NCI-H524 (cell line): ENCODE results near the gene SRGAP2C.
A peak's percentile ranks its signal among the peaks of the same experiment; 100 is the strongest.
"Not testable (repeated sequence)": the region's sequence is repeated elsewhere in the genome, so short reads cannot be mapped to it uniquely, and the experiment has no call there.

ENCODE experiments used
- DNase-seq, 2 experiments: peaks; one replicate each; lab custom pipeline; 2025; lab: John Stamatoyannopoulos, UW

Gene SRGAP2C

DNA sequence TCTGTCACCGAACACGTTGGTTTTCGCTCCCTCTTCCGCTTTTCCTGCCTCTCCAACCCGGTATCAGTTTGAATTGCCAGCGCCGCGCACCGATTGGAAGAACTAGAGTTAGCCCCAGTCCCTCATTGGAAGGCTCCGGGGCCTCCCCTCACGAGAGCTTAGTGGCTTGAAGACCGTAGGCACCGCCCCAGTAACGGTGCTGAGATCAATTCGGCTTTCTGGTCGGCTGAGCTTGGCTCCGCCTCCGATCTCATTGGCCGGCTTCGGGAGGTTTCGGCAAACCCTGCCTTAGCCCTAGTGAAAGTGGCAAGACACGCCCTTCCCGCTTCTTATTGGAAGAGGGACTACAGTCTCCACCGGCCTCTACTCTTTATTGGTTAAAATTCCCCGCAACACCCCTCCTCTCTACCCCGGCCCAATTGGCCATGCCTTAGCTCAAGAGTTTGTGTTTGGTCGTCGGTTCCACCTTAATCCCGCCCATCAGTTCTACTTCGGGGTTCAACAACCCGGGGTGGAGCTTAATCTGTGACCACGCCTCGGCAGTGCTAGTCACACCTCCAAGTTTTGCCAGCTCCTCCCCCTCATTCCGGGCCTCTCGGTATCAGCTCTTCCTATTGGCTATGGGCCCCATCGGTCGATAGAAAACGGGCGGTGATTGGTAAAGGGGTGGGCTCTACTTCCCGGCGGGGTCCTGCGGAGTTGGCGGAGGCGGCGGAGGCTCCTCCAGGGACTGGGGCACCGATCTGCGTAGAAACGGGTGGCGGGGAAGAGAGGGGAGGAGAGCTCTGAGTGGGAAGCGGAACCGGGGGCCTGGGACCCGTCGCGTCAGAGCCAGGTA lies at the start of gene SRGAP2C, which contains the start of gene FAM72B:
Gene SRGAP2C (plus strand): TSS at position 686 of the 838 bp plus-strand sequence. CDS start 2,472 bp downstream, outside the sequence.
Gene FAM72B (minus strand): TSS at position 51 of the 838 bp plus-strand sequence. CDS start 851 bp downstream, outside the sequence.
- DNase-seq, result peak; percentile 96 to 98

DNA sequence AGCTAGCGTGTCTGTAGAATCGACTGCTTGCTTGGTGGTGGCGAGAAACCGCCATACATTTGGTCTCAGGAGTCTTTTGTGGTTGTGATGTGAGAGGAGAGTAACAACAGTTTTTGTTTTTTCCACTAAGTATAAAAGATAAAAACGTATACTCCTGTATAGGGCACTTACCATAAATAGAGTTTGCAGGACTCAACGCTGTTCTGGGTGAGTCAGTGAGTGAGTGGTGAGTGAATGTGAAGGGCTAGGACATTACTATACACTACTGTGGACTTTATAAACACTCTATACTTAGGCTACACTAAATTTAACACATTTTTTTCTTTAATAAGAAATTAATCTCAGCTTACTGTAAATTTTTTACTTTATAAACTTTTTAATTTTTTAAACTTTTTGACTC lies 44.4 kb upstream of the SRGAP2C start:
- not testable (repeated sequence) for DNase-seq

DNA sequence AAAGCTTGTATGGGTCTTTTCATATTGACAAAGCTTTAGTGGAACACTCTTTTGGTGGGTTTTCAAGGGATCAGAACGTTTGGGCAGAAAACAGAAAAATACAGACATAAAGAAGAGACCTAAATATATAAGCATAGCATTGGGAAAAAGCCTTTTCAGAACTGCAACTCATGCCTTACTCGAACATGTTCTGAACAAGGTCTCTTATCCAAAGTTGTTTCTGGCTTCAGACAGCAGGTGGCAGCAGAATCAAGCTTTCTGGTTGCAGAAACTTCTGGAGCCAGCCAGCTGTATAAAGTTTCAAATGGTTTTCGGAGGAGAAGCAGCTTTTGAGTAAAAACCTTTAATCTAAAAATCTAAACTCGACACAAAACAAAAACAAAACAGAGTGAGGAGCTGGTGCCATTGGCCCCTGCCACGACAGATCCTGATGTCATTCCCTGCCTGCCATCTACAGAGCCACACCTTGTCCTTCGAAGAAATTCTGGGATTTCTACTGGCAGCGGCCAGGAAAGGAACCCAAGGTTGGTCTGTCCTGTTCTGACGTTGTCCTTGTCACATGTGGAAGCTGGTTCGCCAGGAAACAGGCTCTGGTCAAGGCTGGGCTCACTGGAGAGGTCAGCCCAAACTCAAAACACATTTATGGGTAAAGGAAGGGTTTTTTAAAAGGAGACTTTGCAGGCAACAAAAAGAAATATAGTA lies 36.1 kb upstream of the SRGAP2C start:
- DNase-seq, result not testable (repeated sequence)

DNA sequence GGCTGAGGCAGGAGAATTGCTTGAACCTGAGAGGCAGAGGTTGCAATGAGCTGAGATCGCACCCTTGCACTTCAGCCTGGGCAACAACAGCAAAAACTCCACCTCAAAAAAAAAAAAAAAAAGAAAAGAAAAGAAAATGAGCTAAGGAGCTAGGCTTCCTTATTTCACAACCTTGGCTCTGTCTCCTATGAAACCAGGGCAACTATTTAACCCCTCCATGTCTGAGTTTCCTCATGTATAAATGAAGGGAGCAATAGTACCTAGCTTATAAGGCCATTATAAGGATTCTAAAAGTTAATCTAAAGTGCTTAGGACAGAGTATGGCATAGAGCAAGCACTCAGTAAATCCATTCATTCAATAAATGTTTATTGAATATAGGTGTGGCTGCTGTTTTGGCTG lies 33.5 kb upstream of the SRGAP2C start:
- not testable (repeated sequence) for DNase-seq

DNA sequence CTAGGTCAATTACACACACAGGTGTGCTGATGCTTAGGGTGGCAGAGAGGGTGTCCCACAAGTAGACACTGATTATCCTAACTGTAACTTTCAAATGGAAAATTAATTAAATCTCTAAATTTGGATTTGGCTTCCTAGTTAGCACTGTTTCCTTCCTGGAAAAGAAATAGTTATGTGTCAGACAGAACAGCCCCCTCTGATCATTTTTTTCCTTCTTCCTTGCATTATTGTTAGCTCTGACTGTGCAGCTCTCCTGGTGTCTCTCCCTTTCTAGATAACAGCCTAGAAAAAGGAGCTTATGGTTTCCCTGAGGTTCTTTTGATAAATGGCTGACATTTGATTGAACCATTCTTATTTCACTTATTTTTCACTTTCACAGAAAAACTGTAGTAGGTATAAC lies 32.0 kb upstream of the SRGAP2C start:
- DNase-seq, result not testable (repeated sequence)

GRCh38 chr1:121154811-121155210 lies 30.0 kb upstream of the SRGAP2C start:
- DNase-seq, result not testable (repeated sequence)

GRCh38 chr1:121155671-121156358 lies 29.0 kb upstream of the SRGAP2C start:
- DNase-seq, result peak in 1 of 2 experiments; percentile 0

DNA sequence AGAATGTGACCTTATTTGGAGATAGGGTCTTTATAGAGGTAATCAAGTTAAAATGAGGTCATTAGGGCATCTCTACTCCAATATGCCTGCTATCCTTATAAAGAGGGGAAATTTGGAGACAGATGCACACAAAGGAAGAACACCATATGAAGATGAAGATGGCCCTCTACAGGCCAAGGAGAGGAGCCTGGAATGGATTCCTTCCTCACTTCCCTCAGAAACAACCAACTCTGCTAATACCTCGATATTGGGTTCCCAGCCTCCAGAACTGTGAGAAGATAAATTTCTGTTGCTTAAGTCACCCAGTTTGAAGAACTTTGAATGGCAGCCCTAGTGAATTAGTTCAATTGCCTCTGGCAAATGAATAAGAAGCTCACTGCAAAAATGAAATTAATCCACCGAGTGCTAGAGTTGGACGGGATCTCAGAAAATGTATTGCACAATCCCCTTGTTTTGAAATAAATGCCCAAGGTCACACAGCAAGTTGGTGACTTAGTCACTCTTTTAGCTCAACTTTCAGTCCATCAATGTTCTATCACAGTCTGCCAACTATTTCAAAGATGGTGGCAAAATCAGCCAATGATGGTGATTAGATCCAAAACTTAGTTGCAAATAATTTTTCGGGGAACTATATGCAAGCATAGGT lies 27.7 kb upstream of the SRGAP2C start:
- DNase-seq, result not testable (repeated sequence)

DNA sequence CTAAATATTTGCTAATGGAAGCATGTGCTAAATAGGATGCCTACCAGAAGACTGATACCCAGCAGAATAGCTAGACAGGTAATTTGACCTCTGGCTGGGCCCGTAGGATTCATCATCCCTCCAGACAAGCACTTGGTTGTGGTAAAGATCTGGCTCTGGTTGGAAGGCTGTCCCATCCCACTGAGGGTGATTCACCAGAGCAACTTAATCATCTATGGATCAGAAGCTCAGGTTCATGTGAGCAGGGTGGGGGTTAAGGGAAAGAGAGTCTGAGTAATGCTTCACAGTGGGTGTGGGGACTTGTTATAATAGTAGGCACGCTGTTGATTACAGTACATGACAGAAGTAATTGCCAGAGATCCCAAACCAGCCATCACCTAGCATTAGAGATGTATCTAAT lies 27.2 kb upstream of the SRGAP2C start:
- DNase-seq, result not testable (repeated sequence)

- not testable (repeated sequence) for DNase-seq
Measured at GRCh38 chr1:121160118-121160517, 24.7 kb upstream of the SRGAP2C start.

DNA sequence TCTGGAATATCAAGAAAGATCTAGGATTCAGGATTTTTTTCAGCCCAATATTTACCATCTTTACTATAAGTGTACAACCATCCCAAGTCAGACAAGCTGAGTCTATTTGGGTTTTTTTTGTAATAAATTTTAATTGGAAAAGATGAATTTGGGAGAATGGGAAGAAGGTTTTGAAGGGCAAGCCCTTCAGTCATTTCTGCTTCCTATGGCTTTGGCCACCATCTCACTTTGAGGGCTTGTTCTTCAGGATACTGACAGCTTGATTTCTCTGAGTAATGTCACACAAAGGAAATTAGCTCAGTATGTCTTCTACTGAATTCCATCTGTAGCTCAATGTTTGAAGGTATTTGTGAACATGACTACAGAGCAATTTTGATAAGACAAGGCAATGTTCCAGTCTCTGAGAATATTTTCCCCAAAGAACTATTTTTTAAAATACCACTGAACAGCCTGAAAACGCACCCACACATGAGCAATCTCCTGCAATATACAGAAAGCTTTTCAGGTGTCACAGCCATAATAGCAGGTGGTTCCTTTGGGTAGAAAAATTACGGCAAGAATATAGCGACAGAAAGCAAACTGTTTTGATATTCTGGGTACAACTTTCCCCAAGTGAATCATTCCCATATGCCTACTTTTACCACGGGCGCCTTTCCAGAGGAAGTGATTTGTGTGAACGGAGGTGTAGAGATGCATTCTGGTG lies 23.4 kb upstream of the SRGAP2C start:
- DNase-seq, result not testable (repeated sequence)

GRCh38 chr1:121163850-121164757 lies 20.7 kb upstream of the SRGAP2C start:
- not testable (repeated sequence) for DNase-seq

- DNase-seq, result not testable (repeated sequence)
Measured at GRCh38 chr1:121165296-121165695, 19.5 kb upstream of the SRGAP2C start.

DNA sequence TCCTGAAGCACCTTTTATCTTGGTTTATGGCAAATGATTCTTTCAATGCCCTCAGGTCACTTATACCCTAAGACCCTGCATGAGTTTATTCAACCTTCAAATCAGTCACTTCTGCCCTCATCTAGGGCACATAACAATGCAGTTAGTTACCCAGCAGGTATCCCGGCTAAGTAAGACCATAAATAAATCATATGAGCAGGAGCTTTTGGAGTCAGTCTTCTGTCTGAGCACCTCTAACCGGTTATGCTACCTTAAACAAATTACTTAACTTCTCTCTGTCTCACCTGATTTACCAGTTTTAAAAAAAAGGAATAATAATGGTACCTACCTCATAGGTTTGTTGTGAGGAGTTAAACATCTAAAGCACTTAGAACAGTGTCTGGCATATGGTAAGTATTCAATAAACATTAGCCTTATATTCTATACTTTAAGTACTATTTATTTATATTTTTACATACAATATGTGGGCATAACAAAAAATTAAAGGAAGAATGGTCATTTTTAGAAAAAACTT lies 17.5 kb upstream of the SRGAP2C start:
- DNase-seq, result not testable (repeated sequence)

DNA sequence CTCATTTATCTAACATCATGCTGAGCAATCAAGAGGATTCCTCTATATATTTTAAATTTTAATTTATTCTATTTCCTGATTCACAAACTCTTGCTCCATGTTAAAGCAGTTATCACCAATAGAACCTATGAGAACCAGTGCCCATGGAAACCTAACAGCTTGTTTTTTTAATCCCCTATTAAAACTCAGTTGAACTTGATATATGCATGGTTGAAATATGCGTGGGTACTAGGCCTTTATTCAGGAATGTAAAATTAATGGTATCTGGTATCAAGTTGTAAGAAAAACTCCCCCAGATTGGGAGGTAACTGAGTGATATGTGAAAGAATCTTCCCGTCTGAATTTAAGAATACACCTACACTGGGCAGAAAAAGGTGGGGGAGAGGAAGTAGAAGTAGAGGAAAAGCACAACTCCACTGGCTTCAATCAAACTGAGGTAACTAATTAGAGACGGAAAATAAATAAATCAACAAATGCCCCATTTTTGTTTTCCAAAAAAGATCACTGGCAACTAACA lies 16.6 kb upstream of the SRGAP2C start:
- not testable (repeated sequence) for DNase-seq

DNA sequence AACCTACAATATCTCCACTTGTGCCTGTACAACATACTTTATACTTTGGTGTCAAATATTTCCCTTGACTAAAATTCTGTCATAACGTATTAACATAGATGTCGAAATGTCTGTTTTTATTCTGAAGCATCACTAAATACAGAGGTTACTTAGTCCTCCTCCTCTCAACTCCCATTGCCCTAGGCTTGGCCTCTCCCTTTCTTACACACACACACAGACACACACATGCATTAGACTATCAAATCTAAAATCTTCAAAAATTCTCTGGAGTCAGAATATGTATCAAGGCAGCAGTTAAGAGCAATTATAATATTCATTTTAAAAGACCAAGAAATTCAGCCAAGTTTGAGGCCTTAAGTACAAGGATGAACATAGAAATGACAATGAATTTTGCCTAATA lies 8.1 kb upstream of the SRGAP2C start:
- not testable (repeated sequence) for DNase-seq

GRCh38 chr1:121178197-121178596 lies 6.6 kb upstream of the SRGAP2C start:
- not testable (repeated sequence) for DNase-seq

DNA sequence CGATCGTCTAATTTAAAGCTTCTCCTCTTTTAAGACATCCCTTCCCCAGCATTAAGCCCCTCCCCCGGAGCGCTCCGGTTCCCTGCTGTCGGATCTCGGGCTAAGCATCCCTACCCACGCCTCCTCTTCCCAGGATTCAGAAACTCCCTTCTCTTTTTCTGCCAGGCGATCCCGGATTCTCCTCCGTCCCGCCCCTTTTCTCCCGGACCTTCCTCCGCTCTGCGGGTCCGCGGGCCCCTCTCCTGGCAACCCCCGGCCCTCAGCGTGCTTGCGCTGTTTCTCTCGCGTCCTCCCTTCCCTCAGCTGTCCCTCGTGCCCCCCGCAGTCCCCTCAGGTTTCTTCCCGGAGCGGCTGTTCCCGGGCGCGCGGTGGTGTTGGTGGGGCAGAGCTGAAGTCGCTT lies 908 bp upstream of the SRGAP2C start:
- DNase-seq, result not testable (repeated sequence)

- not testable (repeated sequence) for DNase-seq
Measured at GRCh38 chr1:121185140-121185708, 449 bp downstream of the SRGAP2C start.
